NCI-H510A treated with DMSO at 0.1 percent for 48 hours (cell line): ENCODE measurements around the gene MAGI2.
"Not testable (repeated sequence)": the region's sequence is repeated elsewhere in the genome, so short reads cannot be mapped to it uniquely, and the experiment has no call there.

Experiments
- DNase-seq: peaks from one replicate; lab custom pipeline; 2025; lab: John Stamatoyannopoulos, UW

MAGI2 gene

DNA sequence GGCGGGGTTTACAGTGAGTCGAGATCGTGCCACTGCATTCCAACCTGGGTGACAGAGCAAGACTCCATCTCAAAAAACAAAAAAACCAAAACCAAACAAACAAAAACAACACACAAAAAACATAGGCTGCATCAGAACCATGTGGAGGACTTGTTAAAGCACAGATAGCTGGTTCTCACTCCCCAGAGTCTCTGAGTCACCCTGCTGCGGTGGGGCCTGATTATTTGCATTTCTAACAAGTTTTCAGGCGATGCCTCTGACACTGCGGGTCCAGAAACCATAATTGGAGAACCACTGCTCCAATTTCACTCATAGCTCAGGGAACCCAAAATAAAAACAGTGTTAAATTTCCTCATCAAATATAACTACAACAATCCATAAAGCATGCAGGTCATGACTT is 816.7 kb downstream of the MAGI2 start:
- no peak for DNase-seq

DNA sequence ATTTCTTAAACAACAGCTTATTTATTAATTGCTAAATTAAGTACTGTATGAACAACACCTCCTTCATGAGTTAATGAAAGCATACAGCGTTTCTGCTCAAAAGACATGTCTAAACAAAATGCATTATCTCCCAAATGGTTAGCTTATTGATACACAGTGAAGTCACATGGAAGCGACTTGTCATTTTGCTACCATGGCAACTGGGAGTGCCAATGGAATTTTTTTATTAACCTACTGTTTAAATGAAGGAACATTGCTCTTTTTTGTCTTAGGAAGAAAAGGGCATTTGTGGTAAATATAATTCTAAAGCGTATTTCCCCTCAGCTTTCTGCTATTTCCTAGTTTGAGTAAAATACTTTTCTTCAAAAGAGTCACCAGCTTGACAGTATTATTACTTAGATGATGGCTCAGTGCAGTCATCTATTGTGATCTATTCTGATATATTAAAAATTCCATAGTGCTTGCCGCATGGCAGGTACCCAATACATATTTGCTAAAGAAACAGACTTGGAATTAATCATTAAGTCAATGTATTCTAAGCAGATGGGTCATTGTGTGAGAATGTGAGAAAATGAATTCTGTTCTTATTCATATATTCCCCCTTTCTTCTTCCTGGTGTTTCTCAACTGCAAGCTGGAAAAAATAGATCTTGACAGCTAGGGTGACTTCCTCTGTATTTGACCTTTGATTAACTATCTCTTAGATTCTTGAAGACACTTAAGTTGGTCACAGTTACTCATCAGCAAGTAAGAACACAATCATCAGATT is 818.3 kb downstream of the MAGI2 start:
- no peak for DNase-seq

DNA sequence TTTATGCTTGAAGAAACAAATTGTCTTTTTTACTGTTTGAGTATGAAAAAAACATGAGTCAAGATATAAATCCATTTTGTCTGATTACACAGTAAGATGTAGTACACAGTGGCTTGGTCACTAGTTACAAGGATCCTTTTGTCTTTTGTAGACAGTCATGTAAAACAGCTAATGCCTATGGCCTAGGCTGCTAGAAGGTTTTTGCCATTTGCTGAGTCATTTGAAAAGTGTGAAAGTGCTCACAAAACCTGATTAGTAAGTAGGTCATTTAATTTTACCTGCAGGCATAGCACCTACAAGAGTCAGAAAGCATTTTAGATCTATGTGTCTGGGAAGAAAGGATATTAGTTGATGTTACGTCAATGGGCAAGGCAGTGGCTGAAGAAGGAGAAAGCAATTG is 819.4 kb downstream of the MAGI2 start:
- no peak for DNase-seq

DNA sequence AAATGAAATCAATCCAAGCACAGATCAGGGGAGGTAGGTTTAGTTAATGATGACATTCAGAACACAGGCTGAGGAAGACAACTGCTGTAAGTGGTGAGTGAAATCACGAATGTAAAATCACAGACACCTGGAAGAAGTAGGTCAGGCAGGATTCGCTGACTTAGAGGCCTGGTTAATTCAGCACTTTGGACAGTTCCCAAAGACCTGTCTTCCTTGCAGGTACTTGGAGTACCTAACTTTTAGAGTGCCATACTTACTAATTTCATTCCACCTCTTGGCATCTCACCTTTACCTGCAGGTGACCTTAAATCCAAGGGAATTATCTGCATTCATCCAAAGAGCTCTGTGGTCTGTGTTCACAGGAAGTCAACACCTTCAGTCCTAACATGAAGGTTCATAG is 832.5 kb downstream of the MAGI2 start:
- DNase-seq, result no peak

DNA sequence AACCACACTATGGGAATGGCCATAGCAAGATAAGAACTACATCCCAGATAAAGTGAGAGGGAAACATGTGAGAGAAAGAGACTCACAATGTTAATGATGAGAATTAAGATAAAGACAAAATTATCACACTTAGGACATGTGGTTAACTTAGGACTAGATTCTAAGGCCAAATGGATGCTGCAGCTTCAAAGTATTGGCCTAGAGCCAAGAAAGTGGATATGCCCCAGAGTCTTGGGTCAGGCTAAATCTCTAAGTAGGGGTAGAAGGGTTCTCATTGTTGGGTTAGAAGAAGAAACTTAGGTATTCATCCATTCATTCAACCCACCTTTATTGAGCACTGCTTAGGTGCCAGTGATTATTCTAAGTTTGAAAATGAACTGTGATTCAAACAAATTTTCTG is 836.9 kb downstream of the MAGI2 start:
- DNase-seq, result no peak

DNA sequence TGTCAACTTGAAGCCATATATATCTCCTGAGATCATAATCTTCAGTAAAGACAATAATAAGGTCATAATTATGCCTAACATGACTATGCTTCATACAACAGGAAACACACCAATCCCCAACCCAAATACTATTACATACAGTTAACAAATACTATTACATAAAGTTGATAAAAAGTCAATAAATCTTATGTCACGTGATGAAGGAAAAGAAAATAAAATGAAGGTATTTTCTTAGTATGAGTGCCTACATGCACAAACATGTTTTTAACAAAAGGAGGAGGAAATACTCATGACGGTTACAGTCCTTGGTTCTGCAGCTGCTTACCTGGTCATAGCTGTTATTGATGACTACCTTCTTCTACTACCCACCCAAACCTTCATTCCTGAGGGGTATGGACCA is 844.2 kb downstream of the MAGI2 start:
- DNase-seq, result no peak

DNA sequence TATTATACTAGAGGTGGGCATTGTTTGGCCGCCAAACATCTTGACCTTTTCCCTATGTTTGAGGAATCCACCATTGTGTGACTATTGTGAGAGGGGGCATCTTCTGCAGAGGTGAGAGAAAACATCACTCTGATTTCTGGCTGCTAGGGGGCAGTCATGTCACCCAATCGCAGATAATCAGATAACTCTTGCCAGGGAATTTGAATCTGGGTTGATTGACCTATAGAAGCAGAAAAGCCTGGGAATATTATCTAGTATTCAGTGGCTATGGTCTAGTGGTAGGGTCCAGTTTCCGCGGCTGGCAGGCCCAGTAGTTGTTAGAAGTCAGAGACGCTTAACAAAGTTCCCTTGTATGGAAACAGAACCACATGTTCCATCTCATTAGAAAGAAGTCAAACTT is 846.4 kb downstream of the MAGI2 start:
- DNase-seq, result no peak

DNA sequence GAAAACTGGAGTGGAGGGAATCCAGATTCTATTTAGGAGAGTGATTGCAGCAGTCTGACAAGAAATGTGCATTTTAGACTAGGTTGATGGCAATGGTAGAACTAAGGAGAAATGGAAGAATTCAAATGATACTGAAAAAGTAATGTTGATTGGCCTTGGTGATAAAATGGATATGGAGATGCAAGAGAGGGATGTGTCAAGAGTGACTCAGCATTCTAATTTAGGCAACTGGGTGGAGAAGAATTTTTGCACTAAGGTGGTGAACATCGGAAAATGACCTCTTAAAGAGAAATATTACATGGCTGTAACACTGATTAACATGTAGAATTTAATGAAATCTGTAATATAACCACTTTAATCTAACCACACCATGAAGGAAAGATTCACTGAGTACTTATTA is 848.3 kb downstream of the MAGI2 start:
- DNase-seq, result no peak

DNA sequence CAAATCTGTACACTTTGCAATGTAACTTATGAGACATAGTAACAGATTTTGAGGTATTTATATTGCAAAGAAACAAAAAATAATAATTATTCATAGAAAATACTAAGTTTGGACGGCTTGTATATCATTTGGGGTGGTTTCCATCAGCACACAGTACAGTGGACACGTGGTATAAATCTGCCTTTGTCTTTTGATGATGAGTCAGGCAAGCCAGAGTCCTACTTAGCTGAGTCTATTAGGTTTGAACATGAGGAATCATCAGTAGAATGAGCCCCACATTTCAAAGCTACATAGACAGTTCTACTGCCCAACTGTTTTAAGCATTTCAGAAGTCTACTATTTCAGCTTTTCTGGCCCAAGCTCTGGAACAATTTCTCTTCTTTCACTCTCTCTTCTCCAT is 851.7 kb downstream of the MAGI2 start:
- no peak for DNase-seq

DNA sequence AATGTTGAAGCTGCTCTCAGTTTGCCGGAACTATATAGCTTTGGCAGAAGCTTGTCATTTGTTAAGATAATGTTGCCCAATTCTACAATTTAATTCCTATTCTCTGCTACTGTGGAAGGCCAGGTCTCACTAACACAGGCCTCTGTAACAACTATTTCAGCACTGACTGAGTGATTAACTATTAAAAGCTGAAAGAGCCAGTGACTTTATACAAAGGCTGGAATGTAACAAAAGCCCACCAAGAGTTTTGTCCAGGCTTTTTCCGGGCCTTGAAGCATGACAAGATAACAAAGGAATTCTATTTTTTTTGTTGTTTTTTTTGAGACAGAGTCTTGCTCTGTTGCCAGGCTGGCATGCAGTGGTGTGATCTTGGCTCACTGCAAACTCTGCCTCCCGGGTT is 859.3 kb downstream of the MAGI2 start:
- DNase-seq, result no peak

DNA sequence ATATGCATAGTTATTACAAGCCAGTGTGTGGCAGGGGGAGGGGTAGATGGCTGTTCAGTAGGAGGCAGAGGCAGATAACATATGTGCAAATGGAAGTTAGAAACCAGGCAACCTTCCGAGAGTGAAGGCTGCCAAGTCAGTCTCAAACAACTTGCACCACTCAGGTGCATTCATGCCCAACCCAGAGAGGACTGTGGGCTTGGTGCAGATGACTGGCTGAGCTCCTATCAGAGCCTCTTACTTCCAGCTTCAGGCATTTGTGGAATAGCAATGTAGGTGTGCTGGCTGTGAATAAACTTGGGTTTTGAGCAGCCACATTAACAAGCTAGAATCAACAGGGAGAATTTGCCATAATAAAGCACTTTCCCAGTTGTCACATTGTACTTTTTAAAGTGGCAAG is 865.1 kb downstream of the MAGI2 start:
- DNase-seq, result no peak

DNA sequence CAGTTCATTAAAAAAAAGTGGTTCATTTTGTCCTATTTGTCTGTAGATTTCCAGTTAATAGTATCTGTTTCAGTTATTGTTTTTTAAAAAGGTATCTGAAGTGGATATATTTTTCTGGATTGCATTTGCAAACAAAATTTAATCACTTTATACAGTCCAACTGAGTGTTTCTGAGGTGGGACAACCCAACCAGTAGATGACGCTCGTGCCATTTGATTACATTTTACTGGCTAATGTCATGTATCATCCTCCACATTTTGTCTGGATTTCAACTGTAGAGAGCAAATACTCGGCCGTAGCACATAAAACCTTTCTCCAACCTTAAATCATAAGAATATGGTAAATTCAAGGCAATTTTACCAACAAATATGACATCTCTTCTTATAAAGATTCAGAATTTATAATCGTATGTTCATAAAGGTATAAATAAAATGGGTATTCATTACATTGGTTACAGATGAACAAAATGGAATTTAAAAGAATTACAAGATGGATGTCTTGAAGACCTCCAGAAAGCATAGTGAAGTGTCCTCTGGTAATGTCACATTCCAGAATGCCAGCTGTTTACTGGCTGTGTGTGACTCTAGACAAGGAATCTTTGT is 865.9 kb downstream of the MAGI2 start:
- no peak for DNase-seq

DNA sequence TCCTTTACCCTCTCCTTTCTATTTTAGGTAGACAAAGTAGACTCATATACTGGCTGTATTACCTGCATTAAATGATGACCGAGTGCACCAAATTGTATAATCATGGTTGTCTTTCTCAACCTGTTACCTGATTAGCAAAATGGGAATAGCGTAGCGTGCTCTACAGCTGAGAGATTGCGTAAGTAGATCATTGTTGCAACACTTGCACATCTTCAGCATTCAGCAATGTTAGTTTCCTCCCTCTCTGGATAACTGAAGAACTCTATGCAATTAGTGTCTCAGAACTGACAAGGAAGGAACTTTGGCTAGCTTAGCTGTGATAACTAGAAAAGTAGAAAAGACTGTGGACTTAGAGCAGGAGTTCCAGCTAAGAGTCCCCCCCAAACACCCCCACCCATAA is 867.5 kb downstream of the MAGI2 start:
- DNase-seq, result no peak

DNA sequence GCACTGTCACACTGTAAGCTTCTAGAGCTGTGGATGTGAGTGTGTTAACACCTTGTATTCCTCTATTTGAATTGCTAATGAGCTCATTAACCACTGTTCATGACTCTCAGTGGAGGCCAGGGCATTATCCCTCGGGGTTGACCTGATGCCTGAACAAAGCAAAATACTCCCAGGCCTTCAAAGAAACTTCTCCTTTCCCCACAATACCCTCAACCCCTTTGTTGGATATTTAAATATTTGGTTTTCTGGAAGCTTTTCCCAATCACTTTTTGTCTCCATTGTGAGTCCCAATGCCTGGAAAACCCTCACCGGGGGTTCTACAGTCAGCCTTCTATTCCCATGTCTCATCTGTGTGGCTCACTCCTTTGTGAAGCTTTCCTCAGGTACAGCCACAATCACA is 874.8 kb downstream of the MAGI2 start:
- no peak for DNase-seq

DNA sequence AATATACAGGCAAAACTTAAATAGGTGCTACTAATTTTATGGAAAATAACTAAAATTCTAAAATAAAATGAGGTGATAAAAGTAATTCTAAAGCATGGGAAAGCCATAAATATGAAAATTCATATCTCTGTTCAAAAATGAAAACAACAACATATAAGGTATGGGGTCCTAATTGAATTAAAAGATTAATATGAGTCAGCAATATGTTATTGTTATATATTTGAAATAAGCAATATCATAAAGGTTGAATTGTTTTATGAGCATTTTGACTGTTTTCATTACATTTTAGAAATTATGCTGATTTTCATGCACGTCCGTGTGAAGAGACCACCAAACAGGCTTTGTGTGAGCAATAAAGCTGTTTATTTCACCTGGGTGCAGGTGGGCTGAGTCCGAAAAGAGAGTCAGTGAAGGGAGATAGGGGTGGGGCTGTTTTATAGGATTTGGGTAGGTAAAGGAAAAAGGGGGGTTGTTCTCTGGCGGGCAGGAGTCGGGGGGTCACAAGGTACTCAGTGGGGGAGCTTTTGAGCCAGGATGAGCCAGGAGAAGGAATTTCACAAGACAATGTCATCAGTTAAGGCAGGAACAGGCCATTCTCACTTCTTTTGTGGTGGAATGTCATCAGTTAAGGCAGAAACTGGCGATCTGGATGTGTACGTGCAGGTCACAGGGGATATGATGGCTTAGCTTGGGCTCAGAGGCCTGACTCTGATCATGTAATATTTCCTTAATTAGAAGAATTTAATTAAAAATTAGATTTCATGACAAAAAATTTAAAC is 876.1 kb downstream of the MAGI2 start:
- not testable (repeated sequence) for DNase-seq

DNA sequence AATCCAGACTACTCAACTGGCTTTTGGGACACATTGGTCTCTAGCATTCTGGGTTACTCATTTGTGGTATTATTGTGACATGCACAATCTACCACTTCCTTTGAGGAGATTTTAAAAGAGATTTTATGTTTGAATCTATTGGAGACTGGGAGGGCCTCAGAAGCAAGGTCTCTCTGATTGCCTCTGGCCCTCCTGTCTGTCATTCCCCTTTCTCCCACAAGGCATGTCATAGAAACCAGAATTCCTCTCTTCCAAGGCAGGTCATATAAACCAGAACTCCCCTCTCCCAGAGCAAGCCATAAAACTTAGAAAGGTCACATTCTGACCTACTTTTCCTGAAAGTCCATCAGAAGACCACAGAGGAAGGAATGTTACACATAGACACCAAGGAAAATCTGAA is 877.2 kb downstream of the MAGI2 start:
- DNase-seq, result no peak

DNA sequence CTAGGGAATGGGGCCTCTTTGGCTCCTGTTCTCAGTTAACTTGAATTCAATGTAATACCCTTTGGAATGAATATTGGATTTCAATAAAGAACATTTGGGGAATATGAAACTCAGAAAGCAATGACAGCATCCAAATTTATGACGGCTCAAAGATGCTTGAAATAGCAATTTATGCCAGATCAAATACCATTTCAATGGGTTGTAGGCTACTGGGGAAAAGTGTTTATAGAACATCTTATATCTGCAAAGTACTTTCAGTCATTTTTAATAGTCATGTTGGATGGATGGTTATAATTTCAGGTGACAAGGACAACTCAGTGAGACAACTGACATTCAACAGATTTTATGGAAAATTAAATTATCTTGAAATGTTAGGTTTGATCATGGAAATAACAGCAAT is 882.2 kb downstream of the MAGI2 start:
- DNase-seq, result no peak

DNA sequence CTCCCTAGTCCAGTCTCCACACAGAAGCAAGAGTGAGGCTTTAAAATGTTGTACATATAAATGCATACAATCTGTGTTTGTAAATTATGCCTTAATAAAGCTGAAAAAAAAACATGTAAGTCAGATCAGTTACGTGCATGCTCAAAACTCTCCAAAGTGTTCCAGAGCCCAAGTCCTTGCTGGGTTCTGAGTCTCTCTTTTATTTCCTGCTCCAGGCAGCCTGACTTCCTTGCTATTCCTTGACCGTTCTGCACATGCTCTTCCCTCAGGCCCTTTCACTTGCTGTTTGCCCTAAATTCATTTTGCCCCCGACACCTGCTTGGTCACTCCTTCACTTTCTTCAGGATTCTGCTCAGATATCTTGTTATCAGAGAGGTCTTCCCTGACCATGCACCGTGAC is 884.8 kb downstream of the MAGI2 start:
- no peak for DNase-seq

DNA sequence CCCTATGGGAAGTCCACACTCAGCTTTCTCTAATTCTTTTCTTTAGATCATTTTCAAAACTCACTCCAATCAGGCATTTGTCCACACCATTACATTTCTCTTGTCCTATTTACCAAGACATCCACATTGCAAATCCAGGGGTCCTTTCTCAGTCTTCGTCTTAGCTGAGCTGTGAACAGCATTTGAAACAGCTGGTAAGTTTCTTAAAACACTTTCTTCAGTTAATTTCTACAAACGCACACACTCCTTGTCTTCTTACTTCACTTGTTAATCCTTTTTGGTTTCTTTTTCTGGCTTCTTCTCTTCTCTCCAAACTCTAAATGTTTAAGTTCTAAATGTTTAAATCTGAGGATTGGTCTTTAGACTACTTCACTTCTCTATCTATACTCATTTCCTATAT is 885.6 kb downstream of the MAGI2 start:
- no peak for DNase-seq

DNA sequence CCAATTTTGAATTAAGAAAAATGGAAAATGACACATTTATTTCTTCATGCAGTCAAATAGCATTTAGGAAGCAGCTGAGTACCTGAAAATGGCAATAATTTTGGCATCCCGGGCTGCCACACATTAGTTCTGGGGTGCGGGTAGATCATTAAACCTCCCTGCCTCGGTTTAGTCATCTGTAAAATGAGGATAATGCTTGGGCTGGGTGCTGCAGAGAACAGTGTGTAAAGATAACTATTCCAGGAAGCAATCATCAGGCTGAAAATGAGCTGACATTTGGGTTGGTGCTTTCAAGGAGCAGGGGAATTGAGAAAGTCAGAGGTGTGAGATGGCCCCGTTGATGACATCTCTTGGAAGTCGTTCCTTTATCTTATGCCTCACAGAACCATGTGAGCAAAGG is 887.7 kb downstream of the MAGI2 start:
- DNase-seq, result no peak

DNA sequence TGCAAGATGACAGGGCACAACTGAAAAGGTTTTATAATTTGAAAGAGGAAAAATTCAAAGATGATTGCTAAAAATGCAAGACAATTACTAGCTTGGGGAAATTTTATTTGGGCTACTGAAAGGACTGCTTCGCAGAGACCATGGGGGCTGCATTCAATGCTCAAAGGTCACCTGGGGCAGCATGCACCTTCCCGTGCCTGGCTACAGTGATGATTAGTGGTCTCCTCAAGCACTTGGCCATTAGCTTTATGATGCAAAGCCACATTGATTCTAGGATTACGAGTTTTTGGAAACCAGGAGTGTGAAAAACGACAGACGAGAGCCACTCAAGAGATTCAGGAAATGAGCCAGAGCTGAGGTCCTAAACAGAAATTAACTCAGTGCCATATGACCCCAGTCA is 890.3 kb downstream of the MAGI2 start:
- DNase-seq, result no peak

DNA sequence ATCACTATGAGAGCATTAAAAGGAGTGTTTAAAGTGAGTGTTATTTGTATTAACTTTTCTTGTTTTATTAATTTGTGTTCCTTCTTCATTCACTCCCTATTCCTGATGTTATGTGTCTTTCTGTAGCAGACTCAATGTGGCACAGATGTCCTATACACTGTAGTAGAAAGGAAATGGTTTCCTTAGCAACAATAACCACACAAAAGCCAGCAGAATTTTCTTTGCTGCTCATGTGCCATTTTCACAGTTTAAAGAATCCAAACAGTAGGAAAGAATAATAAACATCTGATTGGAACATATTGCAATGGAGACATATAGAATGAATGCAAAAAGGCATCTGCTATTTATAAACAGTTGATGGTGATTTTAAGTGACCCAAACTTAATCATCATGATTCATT is 891.3 kb downstream of the MAGI2 start:
- DNase-seq, result no peak

DNA sequence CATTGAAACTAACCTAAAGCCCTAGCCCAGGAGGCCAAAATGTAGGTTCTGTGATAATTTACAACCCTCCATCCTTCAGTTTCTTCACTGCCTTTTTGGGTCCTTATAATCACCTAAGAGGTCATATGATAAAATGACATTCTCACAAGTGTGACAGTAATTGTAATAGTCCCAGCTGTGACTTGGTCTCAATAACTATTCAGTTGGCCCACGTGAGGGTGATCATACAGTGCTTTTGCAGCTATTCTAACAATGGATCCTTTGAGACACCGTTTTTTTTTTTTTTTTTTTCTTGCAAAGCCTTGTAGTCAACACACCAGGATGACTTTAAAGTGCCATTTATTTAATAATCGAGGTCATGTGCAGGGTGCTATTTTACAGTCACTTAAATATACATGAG is 894.9 kb downstream of the MAGI2 start:
- DNase-seq, result no peak
